ENCODE measurements around the gene PEX16.

DNA sequence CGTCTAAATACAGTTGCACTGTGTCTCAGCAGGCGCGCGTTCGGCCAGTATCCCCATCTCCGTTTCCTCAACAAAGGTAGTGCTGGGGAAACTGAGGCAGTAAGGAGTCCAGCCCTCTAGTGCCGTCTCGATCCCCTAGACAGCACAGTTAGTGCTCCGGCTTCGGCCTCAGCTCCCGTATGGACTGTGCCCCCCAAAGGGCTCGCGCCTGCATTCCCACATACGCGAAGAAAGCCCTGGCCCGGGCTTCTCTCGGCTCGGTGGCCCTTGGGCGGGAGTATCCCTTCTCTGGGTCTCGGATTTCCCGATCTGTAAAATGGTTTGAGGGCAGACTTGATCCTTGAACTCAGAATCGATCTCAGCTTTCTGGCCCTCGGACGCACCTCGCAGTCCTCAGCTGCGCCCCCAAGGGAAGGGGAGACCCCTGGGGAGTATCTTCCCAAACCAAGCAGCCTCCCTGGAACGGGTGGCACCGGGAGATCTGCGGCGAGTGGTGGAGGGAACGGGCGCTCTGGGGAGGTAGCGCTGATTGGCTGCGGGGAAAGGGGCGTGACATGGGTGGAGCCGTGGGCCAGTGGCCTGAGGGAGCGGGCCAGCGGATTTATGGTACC, 759 bp upstream of the PEX16 start:
- TF ChIP-seq RAD21 (IDR thresholded peaks at IDR 0.05; ENCODE audit: low read depth) (no peak), CREB1 (IDR thresholded peaks at IDR 0.05; ENCODE audit: low read depth) (no peak), EP300 (IDR thresholded peaks at IDR 0.05; ENCODE audit: borderline replicate concordance) (no peak), TEAD4 (IDR thresholded peaks at IDR 0.05) (no peak), EGR1 (IDR thresholded peaks at IDR 0.05) (no peak), FOXM1 (IDR thresholded peaks at IDR 0.05; ENCODE audit: borderline replicate concordance, low read depth) (no peak), TAF1 (IDR thresholded peaks at IDR 0.05; ENCODE audit: low read depth) (no peak), CEBPB (IDR thresholded peaks at IDR 0.05) (no peak), YY1 (IDR thresholded peaks at IDR 0.05; ENCODE audit: low read depth) (peak; percentile 20; the same call in 1 of the 2 replicates), NFIC (IDR thresholded peaks at IDR 0.05) (no peak), TCF12 (IDR thresholded peaks at IDR 0.05; ENCODE audit: low read depth) (no peak)
- TF ChIP-seq, protein P1, sequence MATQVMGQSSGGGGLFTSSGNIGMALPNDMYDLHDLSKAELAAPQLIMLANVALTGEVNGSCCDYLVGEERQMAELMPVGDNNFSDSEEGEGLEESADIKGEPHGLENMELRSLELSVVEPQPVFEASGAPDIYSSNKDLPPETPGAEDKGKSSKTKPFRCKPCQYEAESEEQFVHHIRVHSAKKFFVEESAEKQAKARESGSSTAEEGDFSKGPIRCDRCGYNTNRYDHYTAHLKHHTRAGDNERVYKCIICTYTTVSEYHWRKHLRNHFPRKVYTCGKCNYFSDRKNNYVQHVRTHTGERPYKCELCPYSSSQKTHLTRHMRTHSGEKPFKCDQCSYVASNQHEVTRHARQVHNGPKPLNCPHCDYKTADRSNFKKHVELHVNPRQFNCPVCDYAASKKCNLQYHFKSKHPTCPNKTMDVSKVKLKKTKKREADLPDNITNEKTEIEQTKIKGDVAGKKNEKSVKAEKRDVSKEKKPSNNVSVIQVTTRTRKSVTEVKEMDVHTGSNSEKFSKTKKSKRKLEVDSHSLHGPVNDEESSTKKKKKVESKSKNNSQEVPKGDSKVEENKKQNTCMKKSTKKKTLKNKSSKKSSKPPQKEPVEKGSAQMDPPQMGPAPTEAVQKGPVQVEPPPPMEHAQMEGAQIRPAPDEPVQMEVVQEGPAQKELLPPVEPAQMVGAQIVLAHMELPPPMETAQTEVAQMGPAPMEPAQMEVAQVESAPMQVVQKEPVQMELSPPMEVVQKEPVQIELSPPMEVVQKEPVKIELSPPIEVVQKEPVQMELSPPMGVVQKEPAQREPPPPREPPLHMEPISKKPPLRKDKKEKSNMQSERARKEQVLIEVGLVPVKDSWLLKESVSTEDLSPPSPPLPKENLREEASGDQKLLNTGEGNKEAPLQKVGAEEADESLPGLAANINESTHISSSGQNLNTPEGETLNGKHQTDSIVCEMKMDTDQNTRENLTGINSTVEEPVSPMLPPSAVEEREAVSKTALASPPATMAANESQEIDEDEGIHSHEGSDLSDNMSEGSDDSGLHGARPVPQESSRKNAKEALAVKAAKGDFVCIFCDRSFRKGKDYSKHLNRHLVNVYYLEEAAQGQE (IDR thresholded peaks at IDR 0.05; ENCODE audit: low read depth) = no peak
- TF ChIP-seq, protein P2, sequence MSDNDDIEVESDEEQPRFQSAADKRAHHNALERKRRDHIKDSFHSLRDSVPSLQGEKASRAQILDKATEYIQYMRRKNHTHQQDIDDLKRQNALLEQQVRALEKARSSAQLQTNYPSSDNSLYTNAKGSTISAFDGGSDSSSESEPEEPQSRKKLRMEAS (IDR thresholded peaks at IDR 0.05) = 0 out of 2 replicates have a peak, but pooled peaks have one; percentile 45
